C4-2B (cell line): Measurements from ENCODE around the gene IFT172.

Experiments
- CTCF ChIP-seq: fragments of 450-650 bp; conservative IDR thresholded peaks from 2 replicates; pipeline ENCODE4 v1.5.1; 2017; ENCODE audit warnings: mild to moderate bottlenecking
- ZFX ChIP-seq: fragments of 450-650 bp; IDR thresholded peaks from 2 replicates; pipeline ENCODE4 v1.6.1; 2017

GRCh38 chr2:27420996-27421395 lies 68.5 kb downstream of the IFT172 start:
- TF ChIP-seq CTCF (no peak), ZFX (no peak)
